ENCODE measurements around the gene NBAS. TPM values are rescaled to one million over a fixed set of nuclear protein-coding genes. Genes with fewer than 3 reads are reported as not detected.

The NBAS gene
- total RNA-seq, 1 experiment from 2014 or later: 36.3 TPM

DNA sequence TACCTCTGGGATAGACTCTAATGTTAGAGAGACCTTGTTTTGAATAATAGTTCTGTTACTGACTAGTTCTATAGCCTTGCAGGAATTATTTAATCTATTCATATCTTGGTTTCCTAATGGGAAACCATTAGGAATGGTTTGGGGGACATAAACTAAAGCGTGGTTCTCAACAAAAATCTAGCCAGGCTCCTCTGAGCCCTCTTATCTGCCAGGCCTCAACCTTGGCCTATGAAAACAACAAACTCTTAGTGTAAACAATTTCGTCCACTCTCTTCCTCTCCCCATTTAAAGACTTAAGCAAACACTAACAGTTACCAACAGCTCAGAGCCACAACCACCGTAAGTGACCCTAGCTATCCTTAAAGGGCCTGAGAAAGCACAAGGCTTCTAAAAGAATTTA is 10.6 kb upstream of the NBAS start:
- POLR2A ChIA-PET: no interaction called here
- in situ Hi-C loops (cut with HindIII; ENCODE audit: low pct_unique_long_range_greater_than_20kb, low sequenced_read_pairs) (no loop called here), intact Hi-C loops (cut with micrococcal nuclease; ENCODE audit: unreplicated experiment) (no loop called here)
- H3K9me3 ChIP-seq (ENCODE audit: control insufficient read depth, insufficient read depth, low read depth, low read length): no peaks in the 10 kb centered on the region
- no peak overlapping the region for H3K4me3 ChIP-seq (ENCODE audit: low read depth in 2 of 2, low read length in 2 of 2)
- no peaks in the 10 kb centered on the region for H3K4me1 ChIP-seq (ENCODE audit: control insufficient read depth, insufficient read depth, low read length)
- no peak for DNase-seq (ENCODE audit: low read depth, low spot score)
- TF ChIP-seq SIN3A (IDR thresholded peaks at IDR 0.05; ENCODE audit: borderline replicate concordance, insufficient read depth, low read depth, low read length) (no peak), CTCF (IDR thresholded peaks at IDR 0.05) (no peak), TCF7L2 (IDR thresholded peaks at IDR 0.05; ENCODE audit: low read depth, low read length) (no peak), POLR2AphosphoS5 (IDR thresholded peaks at IDR 0.05; ENCODE audit: low read depth, low read length) (no peak), REST (IDR thresholded peaks at IDR 0.05; ENCODE audit: insufficient read depth in 1 of 2, low read depth in 2 of 2, low read length in 1 of 2) (no peak)
- CTCF ChIA-PET: no interaction called here
- no peaks in the 10 kb centered on the region for H3K27me3 ChIP-seq (ENCODE audit: control insufficient read depth, insufficient read depth, low read length)
- H3K36me3 ChIP-seq (ENCODE audit: control insufficient read depth, insufficient read depth, low read length): no peaks in the 10 kb centered on the region
- no peak overlapping the region for H3K27ac ChIP-seq (ENCODE audit: low read length)
- no TSS peak for BruUV-seq (replicated peaks)
- ATAC-seq: no peak

- no peak for DNase-seq (ENCODE audit: low read depth, low spot score)
- no peak overlapping the region for H3K4me3 ChIP-seq (ENCODE audit: low read depth in 2 of 2, low read length in 2 of 2)
- no peaks in the 10 kb centered on the region for H3K27me3 ChIP-seq (ENCODE audit: control insufficient read depth, insufficient read depth, low read length)
- ATAC-seq: no peak
- in situ Hi-C loops (cut with HindIII; ENCODE audit: low pct_unique_long_range_greater_than_20kb, low sequenced_read_pairs) (no loop called here), intact Hi-C loops (cut with micrococcal nuclease; ENCODE audit: unreplicated experiment) (no loop called here)
- TF ChIP-seq CTCF (IDR thresholded peaks at IDR 0.05): no peak
- TF ChIP-seq TCF7L2 (IDR thresholded peaks at IDR 0.05; ENCODE audit: low read depth, low read length): no peak
- TF ChIP-seq POLR2AphosphoS5 (IDR thresholded peaks at IDR 0.05; ENCODE audit: low read depth, low read length): no peak
- no peak for TF ChIP-seq REST (IDR thresholded peaks at IDR 0.05; ENCODE audit: insufficient read depth in 1 of 2, low read depth in 2 of 2, low read length in 1 of 2)
- TF ChIP-seq SIN3A (IDR thresholded peaks at IDR 0.05; ENCODE audit: borderline replicate concordance, insufficient read depth, low read depth, low read length): no peak
- no peak overlapping the region for H3K27ac ChIP-seq (ENCODE audit: low read length)
- no peaks in the 10 kb centered on the region; the same call in 1 of the 2 replicates for H3K4me1 ChIP-seq (ENCODE audit: control insufficient read depth, insufficient read depth, low read length)
- CTCF ChIA-PET: no interaction called here
- POLR2A ChIA-PET: no interaction called here
- no peaks in the 10 kb centered on the region for H3K36me3 ChIP-seq (ENCODE audit: control insufficient read depth, insufficient read depth, low read length)
- no TSS peak for BruUV-seq (replicated peaks)
- H3K9me3 ChIP-seq (ENCODE audit: control insufficient read depth, insufficient read depth, low read depth, low read length): no peaks in the 10 kb centered on the region
Measured at GRCh38 chr2:15570104-15570503, 9.0 kb upstream of the NBAS start.

All from Panc1 (cell line).